Activated B cell treated with CpG ODN at 0.5 μM for 24 hours (primary cell): ENCODE measurements around the gene ERBB4. TPM values are rescaled to one million over a fixed set of nuclear protein-coding genes. Genes with fewer than 3 reads are reported as not detected.

ENCODE experiments used
- ATAC-seq: fragments of 200-7000 bp; cut with Tn5 transposase; one replicate; pipeline ENCODE4 v1.10.0; 2021; ENCODE audit warnings: low read depth, mild to moderate bottlenecking, moderate library complexity
- CTCF ChIA-PET: fragments of 350-600 bp; sonication (Branson Sonifier 250); formaldehyde crosslinking; loops from one replicate; lab custom pipeline; 2021; ENCODE audit warnings: antibody characterized with exemption; lab: Charles Lee
- POLR2A ChIA-PET: fragments of 350-600 bp; sonication (Branson Sonifier 250); formaldehyde crosslinking; loops from one replicate; lab custom pipeline; 2021; ENCODE audit warnings: antibody characterized with exemption; lab: Charles Lee
- DNase-seq: peaks from one replicate; pipeline ENCODE4 v3.0.0; 2022
- H3K27ac Mint-ChIP-seq: one replicate; pipeline ENCODE4 v1.8.0; 2020; ENCODE audit warnings: mixed read lengths
- H3K27me3 Mint-ChIP-seq: one replicate; pipeline ENCODE4 v1.8.0; 2021; ENCODE audit warnings: mixed read lengths
- H3K36me3 Mint-ChIP-seq: one replicate; pipeline ENCODE4 v1.8.0; 2021; ENCODE audit warnings: low read depth, mixed read lengths
- H3K4me1 Mint-ChIP-seq: one replicate; pipeline ENCODE4 v1.8.0; 2021; ENCODE audit warnings: mixed read lengths
- H3K4me3 Mint-ChIP-seq: one replicate; pipeline ENCODE4 v1.8.0; 2020; ENCODE audit warnings: mild to moderate bottlenecking, mixed read lengths
- H3K9me3 Mint-ChIP-seq: one replicate; pipeline ENCODE4 v1.8.0; 2020; ENCODE audit warnings: mixed read lengths
- CTCF ChIP-seq: fragments of 200-600 bp; IDR thresholded peaks from one replicate; pipeline ENCODE4 v1.8.0; 2022; ENCODE audit warnings: antibody characterized with exemption, mild to moderate bottlenecking
- intact Hi-C: fragments of 100-400 bp; cut with micrococcal nuclease; formaldehyde crosslinking; loops from one replicate; pipeline ENCODE4 v1.15.1; 2024
- total RNA-seq: library from RNA; stranded (reverse); gene quantifications from 2 replicates; pipeline ENCODE4 v1.2.3, GENCODE V29; 2022

Gene ERBB4
- total RNA-seq, 1 donor from 2014 or later = not detected

DNA sequence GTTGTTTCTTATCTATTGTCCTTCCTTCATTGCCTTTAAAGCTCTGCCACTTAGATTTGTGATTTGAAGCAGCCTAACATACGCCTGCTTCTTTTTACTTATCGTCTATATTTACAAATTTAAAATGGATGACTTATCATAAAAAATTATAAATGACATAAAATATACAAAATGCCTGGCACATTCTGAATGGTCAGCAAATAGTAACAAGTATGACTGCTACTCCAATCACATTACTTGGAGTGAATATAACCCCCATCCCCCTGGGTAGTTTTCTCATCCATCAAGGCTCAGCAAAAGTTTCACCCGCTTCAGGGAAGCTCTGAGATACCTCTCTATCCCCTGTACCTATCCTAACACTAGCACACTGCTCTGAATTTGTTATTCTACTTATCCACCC is 708.9 kb downstream of the ERBB4 start:
- ChIA-PET CTCF (no interaction called here), POLR2A (no interaction called here)
- Mint-ChIP-seq H3K36me3 (no peaks in the 10 kb centered on the region), H3K9me3 (no peaks in the 10 kb centered on the region), H3K27me3 (no peaks in the 10 kb centered on the region), H3K4me3 (no peak overlapping the region), H3K27ac (no peak overlapping the region), H3K4me1 (no peaks in the 10 kb centered on the region)
- intact Hi-C loops = no loop called here
- no peak for TF ChIP-seq CTCF
- ATAC-seq (no peak), DNase-seq (no peak)

DNA sequence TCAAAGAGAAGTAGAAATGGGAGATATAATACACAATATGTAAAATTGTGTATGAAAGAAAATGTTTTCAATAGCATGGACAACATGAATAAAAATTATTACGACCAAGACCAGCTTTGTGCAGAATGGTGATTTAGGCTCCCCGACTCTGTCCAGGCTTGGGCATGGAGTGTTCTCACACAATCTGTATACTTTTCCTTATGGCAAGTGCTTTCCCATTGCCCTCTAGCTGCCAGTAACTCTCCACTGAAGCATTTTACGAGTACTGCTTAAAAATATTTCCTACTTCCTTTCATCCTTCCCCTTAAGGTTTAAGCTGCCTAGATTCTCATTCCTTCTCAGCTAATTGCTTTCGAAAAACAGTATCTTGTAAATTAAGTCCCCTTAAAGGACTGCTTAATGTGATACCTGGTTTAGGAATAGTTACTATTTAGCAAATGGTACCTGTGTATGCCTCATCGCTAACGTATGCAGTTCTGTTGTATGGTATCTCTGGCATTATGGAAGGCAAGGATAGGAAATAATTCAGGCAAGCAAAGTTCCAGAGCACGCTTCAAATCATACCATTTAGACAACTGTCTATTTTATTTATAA is 714.6 kb downstream of the ERBB4 start:
- ChIA-PET POLR2A (no interaction called here), CTCF (no interaction called here)
- Mint-ChIP-seq H3K27ac (no peak overlapping the region), H3K27me3 (no peaks in the 10 kb centered on the region), H3K9me3 (no peaks in the 10 kb centered on the region), H3K4me1 (no peaks in the 10 kb centered on the region), H3K36me3 (no peaks in the 10 kb centered on the region), H3K4me3 (no peak overlapping the region)
- intact Hi-C loops = no loop called here
- no peak for TF ChIP-seq CTCF
- DNase-seq (no peak), ATAC-seq (no peak)

- CTCF ChIA-PET = no interaction called here
- TF ChIP-seq CTCF = no peak
- Mint-ChIP-seq H3K27ac (no peak overlapping the region), H3K9me3 (no peaks in the 10 kb centered on the region), H3K4me3 (no peak overlapping the region), H3K4me1 (no peaks in the 10 kb centered on the region), H3K36me3 (no peaks in the 10 kb centered on the region), H3K27me3 (no peaks in the 10 kb centered on the region)
- DNase-seq (no peak), ATAC-seq (no peak)
- POLR2A ChIA-PET = no interaction called here
- intact Hi-C loops = no loop called here
Observed at GRCh38 chr2:211822686-211823335, 715.8 kb downstream of the ERBB4 start.

- H3K9me3 Mint-ChIP-seq = no peaks in the 10 kb centered on the region
- TF ChIP-seq CTCF = no peak
- ChIA-PET POLR2A (no interaction called here), CTCF (no interaction called here)
- ATAC-seq = no peak
- H3K4me1 Mint-ChIP-seq = no peaks in the 10 kb centered on the region
- H3K27me3 Mint-ChIP-seq = no peaks in the 10 kb centered on the region
- no peak overlapping the region for H3K27ac Mint-ChIP-seq
- no peak overlapping the region for H3K4me3 Mint-ChIP-seq
- no peak for DNase-seq
- intact Hi-C loops = no loop called here
- H3K36me3 Mint-ChIP-seq = no peaks in the 10 kb centered on the region
Observed at GRCh38 chr2:211816754-211817153, 721.8 kb downstream of the ERBB4 start.

DNA sequence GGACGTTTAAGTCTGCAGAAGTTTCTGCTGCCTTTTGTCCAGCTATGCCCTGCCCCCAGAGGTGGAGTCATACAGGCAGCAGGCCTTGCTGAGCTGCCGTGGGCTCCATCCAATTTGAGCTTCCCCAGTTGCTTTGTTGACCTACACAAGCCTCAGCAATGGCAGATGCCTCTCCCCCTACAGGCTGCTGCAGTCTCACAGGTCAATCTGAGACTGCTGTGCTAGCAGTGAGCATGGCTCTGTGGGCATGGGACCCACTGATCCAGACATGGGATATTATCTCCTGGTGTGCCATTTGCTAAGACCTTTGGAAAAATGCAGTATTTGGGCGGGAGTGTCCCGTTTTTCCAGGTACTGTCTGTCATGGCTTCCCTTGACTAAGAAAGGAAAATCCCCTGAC is 726.0 kb downstream of the ERBB4 start:
- intact Hi-C loops = no loop called here

More for the DNA sequence above, 726.0 kb downstream of the ERBB4 start:
- POLR2A ChIA-PET = no interaction called here
- no peak for DNase-seq
- ATAC-seq = no peak
- CTCF ChIA-PET = no interaction called here
- no peaks in the 10 kb centered on the region for H3K9me3 Mint-ChIP-seq
- H3K27ac Mint-ChIP-seq = no peak overlapping the region
- no peak overlapping the region for H3K4me3 Mint-ChIP-seq
- no peaks in the 10 kb centered on the region for H3K4me1 Mint-ChIP-seq
- no peak for TF ChIP-seq CTCF
- H3K36me3 Mint-ChIP-seq = no peaks in the 10 kb centered on the region
- no peaks in the 10 kb centered on the region for H3K27me3 Mint-ChIP-seq
